ENCODE results near the gene XAGE1B.
"Not testable (repeated sequence)": the region's sequence is repeated elsewhere in the genome, so short reads cannot be mapped to it uniquely, and the experiment has no call there.

- not testable (repeated sequence) for TF ChIP-seq CTCF (IDR thresholded peaks at IDR 0.05; ENCODE audit: low read depth, low read length, missing input control); FOXA1 (IDR thresholded peaks at IDR 0.05); REST (IDR thresholded peaks at IDR 0.05); JUND (IDR thresholded peaks at IDR 0.05); MAX (IDR thresholded peaks at IDR 0.05); ZBTB33 (IDR thresholded peaks at IDR 0.05); GABPA (IDR thresholded peaks at IDR 0.05 in 1 of 2, conservative IDR thresholded peaks at IDR 0.05 in 1 of 2); RAD21 (IDR thresholded peaks at IDR 0.05); YY1 (IDR thresholded peaks at IDR 0.05); TAF1 (conservative IDR thresholded peaks at IDR 0.05); EGR1 (IDR thresholded peaks at IDR 0.05; ENCODE audit: low read depth in 2 of 2)
Observed at GRCh38 chrX:52541051-52541450, 24.2 kb upstream of the XAGE1B start.
